Upper lobe of right lung (tissue), 1 donor: ENCODE measurements around the gene SLC39A8. TPM values are rescaled to one million over a fixed set of nuclear protein-coding genes. Genes with fewer than 3 reads are reported as not detected.
A peak's percentile ranks its signal among the peaks of the same experiment; 100 is the strongest.

Experiments used
- ATAC-seq: fragments of 200-7000 bp; cut with Tn5 transposase; one replicate; pipeline ENCODE4 v1.9.1; 2020; ENCODE audit warnings: mild to moderate bottlenecking, moderate library complexity
- DNase-seq: peaks from one replicate; pipeline ENCODE4 v3.0.0-alpha.2; 2020
- H3K27ac ChIP-seq: fragments of 200-600 bp; one replicate; pipeline ENCODE4 v1.8.0; 2022
- H3K27me3 ChIP-seq: fragments of 200-600 bp; one replicate; pipeline ENCODE4 v1.8.0; 2022; ENCODE audit warnings: mild to moderate bottlenecking
- H3K36me3 ChIP-seq: fragments of 200-600 bp; one replicate; pipeline ENCODE4 v1.8.0; 2022
- H3K4me1 ChIP-seq: fragments of 200-600 bp; one replicate; pipeline ENCODE4 v1.8.0; 2022
- H3K4me3 ChIP-seq: fragments of 200-600 bp; one replicate; pipeline ENCODE4 v1.8.0; 2022; ENCODE audit warnings: mild to moderate bottlenecking
- H3K9me3 ChIP-seq: fragments of 200-600 bp; one replicate; pipeline ENCODE4 v1.8.0; 2022
- intact Hi-C: fragments of 100-400 bp; cut with DNase I; formaldehyde crosslinking; loops from one replicate; pipeline ENCODE4 v1.11.0; 2022
- total RNA-seq: library from RNA; stranded (reverse); fragmentation: NEBNext Ultra II Directional; extraction: Animal tissue kit (Norgen Biotek cat#: 25700); gene quantifications from one replicate; pipeline ENCODE4 v1.2.1, GENCODE V29; 2021
- TF ChIP-seq, protein P1 (sequence below): fragments of 200-600 bp; IDR thresholded peaks from one replicate; pipeline ENCODE4 v1.8.0; 2022; ENCODE audit warnings: antibody characterized with exemption
- donor health status: DM: no; HTN: yes; CAD: no; lungs with severe emphysema.

SLC39A8 gene
- total RNA-seq, 1 donor from 2014 or later, result 470 TPM

DNA sequence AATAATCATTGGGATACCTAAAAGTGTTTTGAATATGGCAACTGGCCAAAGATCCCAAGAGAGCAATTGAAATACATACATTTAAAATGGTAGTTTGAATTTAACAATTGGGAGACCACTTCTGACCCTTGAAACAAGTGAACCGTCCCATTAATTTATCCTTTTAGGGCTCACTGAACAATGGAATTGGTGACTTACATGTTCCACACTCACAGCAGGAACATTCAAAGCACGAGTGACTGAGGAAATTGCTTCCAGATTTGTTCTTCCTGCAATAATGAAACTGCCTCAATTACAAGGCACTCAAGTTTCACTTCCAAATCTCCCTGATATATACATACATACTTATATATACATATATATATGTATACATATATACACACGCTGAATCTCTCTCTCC, 20.6 kb downstream of the SLC39A8 start:
- TF ChIP-seq, protein P1, sequence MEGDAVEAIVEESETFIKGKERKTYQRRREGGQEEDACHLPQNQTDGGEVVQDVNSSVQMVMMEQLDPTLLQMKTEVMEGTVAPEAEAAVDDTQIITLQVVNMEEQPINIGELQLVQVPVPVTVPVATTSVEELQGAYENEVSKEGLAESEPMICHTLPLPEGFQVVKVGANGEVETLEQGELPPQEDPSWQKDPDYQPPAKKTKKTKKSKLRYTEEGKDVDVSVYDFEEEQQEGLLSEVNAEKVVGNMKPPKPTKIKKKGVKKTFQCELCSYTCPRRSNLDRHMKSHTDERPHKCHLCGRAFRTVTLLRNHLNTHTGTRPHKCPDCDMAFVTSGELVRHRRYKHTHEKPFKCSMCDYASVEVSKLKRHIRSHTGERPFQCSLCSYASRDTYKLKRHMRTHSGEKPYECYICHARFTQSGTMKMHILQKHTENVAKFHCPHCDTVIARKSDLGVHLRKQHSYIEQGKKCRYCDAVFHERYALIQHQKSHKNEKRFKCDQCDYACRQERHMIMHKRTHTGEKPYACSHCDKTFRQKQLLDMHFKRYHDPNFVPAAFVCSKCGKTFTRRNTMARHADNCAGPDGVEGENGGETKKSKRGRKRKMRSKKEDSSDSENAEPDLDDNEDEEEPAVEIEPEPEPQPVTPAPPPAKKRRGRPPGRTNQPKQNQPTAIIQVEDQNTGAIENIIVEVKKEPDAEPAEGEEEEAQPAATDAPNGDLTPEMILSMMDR, result no peak
- no peak for ATAC-seq
- Histone ChIP-seq H3K27ac (no peak overlapping the region), H3K9me3 (no peaks in the 10 kb centered on the region), H3K36me3 (no peaks in the 10 kb centered on the region), H3K4me3 (no peak overlapping the region), H3K4me1 (no peaks in the 10 kb centered on the region), H3K27me3 (no peaks in the 10 kb centered on the region)
- intact Hi-C loops, result no loop called here
- DNase-seq, result no peak

DNA sequence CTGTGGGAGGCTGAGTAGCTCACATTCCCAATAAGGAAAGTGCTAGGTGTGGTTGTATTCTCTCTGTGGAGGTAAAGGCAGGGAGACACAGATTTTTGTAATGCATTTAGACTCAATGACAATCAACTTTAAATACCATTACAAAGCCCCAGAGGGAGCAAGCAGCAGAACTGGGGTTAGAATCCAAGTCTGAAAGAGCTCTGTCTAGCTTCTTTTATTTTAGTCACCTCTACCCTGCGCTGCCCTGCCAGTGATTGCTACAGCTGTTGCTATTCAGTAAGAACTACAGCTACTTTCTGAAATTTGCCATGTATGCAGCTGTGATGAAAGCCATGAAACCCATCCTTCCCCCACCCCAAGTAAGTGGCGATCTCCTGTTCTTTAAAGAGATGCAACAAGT, 22.5 kb downstream of the SLC39A8 start:
- TF ChIP-seq, protein P1, result no peak
- no peak for ATAC-seq
- no peak overlapping the region for H3K4me3 ChIP-seq
- H3K9me3 ChIP-seq, result no peaks in the 10 kb centered on the region
- intact Hi-C loops, result no loop called here
- no peak overlapping the region for H3K27ac ChIP-seq
- H3K36me3 ChIP-seq, result no peaks in the 10 kb centered on the region
- no peaks in the 10 kb centered on the region for H3K4me1 ChIP-seq
- DNase-seq, result no peak
- H3K27me3 ChIP-seq, result no peaks in the 10 kb centered on the region

GRCh38 chr4:102321260-102321995, 23.9 kb downstream of the SLC39A8 start:
- peaks cover 6% of the 10 kb centered on the region for H3K4me1 ChIP-seq
- no peak overlapping the region for H3K27ac ChIP-seq
- DNase-seq (no peak), ATAC-seq (no peak)
- H3K4me3 ChIP-seq, result no peak overlapping the region
- H3K36me3 ChIP-seq, result no peaks in the 10 kb centered on the region
- H3K27me3 ChIP-seq, result no peaks in the 10 kb centered on the region
- TF ChIP-seq, protein P1, result no peak
- no peaks in the 10 kb centered on the region for H3K9me3 ChIP-seq
- intact Hi-C loops, result no loop called here

DNA sequence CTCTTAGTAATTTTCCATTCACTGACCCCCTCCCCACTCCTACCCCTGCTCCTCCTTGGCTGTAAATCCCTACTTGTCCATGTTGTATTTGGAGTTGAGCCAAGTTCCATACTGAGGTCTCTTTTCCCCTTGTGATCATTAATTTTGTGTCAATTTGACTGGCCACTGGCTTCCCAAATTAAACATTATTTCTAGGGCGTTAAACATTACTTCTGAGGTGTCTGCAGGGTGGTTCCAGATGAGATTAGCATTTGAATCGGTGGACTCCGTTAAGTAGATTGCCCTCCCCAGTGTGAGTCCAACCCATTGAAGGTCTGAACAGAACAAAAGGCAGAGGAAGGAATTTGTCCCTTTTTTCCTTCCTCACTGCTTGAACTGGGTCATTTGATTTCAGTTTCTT, 25.7 kb downstream of the SLC39A8 start:
- DNase-seq (no peak), ATAC-seq (no peak)
- no peaks in the 10 kb centered on the region for H3K36me3 ChIP-seq
- TF ChIP-seq, protein P1, result no peak
- no peak overlapping the region for H3K4me3 ChIP-seq
- H3K9me3 ChIP-seq, result no peaks in the 10 kb centered on the region
- H3K4me1 ChIP-seq, result peaks cover 6% of the 10 kb centered on the region
- intact Hi-C loops, result no loop called here
- no peaks in the 10 kb centered on the region for H3K27me3 ChIP-seq
- H3K27ac ChIP-seq, result peak overlapping the region; percentile 47

- H3K9me3 ChIP-seq, result no peaks in the 10 kb centered on the region
- H3K36me3 ChIP-seq, result no peaks in the 10 kb centered on the region
- H3K27me3 ChIP-seq, result no peaks in the 10 kb centered on the region
- peak overlapping the region; percentile 47 for H3K27ac ChIP-seq
- DNase-seq (no peak), ATAC-seq (peak; percentile 94)
- intact Hi-C loops, result no loop called here
- TF ChIP-seq, protein P1, result no peak
- H3K4me1 ChIP-seq, result peaks cover 6% of the 10 kb centered on the region
- no peak overlapping the region for H3K4me3 ChIP-seq
These were observed 26.8 kb downstream of the SLC39A8 start for GRCh38 chr4:102318526-102318925.
